Ovary (tissue), 3 donors: ENCODE measurements around the gene OR10T2.

Experiments
- EP300 ChIP-seq: sonication (generic); formaldehyde crosslinking; IDR thresholded peaks from one replicate; pipeline ENCODE4 v1.6.1; 2017; ENCODE audit warnings: antibody characterized with exemption
- POLR2A ChIP-seq: fragments of 450-650 bp; IDR thresholded peaks from one replicate; pipeline ENCODE4 v1.6.1; 2017; ENCODE audit warnings: antibody characterized with exemption, mild to moderate bottlenecking, moderate library complexity
- TF ChIP-seq, protein P1 (sequence below), 3 donors: fragments of 450-650 bp in 2 of 3; fragments of 200-600 bp in 1 of 3; IDR thresholded peaks; one replicate each; pipeline versions ENCODE4 v1.5.1 to v1.8.0; 2016 to 2022; ENCODE audit warnings: antibody characterized with exemption in 3 of 3, mild to moderate bottlenecking in 1 of 3
- donor health status: DM: no; HTN: no; CAD: no.

DNA sequence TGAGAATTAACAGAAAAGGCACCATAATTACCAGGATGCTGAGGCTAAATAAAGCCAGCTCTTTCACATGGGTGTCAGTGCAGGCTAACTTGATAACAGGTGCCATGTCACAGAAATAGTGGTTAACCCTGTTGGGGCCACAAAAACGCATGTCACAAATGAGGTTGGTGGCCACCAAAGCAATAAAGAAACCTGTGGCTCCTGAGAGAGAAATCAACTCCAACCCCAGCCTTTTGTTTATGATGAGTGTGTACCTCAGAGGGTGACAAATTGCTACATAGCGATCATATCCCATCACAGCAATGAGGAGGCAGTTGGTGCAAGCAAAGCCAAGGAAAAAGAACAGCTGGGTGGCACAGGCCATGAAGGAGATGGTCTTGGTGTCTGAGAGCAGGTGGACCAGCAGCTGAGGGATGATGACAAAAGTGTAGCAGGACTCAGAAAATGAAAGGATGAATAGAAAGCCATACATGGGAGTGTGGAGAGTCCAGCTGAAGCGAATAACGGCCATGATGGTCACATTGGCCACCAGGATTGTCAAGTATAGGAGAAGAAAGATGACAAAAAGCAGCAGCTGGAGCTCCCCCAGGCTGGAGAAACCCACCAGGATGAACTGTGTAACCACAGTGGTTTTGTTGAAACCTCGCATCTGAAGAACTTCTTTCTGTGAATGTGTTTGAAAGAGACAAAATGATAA, at the start of gene OR10T2:
- TF ChIP-seq, protein P1, sequence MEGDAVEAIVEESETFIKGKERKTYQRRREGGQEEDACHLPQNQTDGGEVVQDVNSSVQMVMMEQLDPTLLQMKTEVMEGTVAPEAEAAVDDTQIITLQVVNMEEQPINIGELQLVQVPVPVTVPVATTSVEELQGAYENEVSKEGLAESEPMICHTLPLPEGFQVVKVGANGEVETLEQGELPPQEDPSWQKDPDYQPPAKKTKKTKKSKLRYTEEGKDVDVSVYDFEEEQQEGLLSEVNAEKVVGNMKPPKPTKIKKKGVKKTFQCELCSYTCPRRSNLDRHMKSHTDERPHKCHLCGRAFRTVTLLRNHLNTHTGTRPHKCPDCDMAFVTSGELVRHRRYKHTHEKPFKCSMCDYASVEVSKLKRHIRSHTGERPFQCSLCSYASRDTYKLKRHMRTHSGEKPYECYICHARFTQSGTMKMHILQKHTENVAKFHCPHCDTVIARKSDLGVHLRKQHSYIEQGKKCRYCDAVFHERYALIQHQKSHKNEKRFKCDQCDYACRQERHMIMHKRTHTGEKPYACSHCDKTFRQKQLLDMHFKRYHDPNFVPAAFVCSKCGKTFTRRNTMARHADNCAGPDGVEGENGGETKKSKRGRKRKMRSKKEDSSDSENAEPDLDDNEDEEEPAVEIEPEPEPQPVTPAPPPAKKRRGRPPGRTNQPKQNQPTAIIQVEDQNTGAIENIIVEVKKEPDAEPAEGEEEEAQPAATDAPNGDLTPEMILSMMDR (IDR thresholded peaks at IDR 0.05): no peak
- TF ChIP-seq POLR2A (no peak), EP300 (no peak)
